ENCODE data around the gene XRCC4.

GRCh38 chr5:83048811-83049210 is 28.5 kb upstream of the XRCC4 start:
- TF ChIP-seq SRF (IDR thresholded peaks at IDR 0.05; ENCODE audit: low read depth) = no peak
- TF ChIP-seq MAX (IDR thresholded peaks at IDR 0.05) = no peak
- TF ChIP-seq POLR2AphosphoS5 (IDR thresholded peaks at IDR 0.05; ENCODE audit: low read depth, low read length) = no peak
- TF ChIP-seq POLR2A (IDR thresholded peaks at IDR 0.05; ENCODE audit: borderline replicate concordance, extremely low read depth, insufficient read depth, insufficient read length) = no peak
- TF ChIP-seq JUND (IDR thresholded peaks at IDR 0.05) = no peak
- TF ChIP-seq SP1 (IDR thresholded peaks at IDR 0.05; ENCODE audit: low read depth) = no peak
- no peak for TF ChIP-seq CTCF (IDR thresholded peaks at IDR 0.05 in 2 of 3, conservative IDR thresholded peaks at IDR 0.05 in 1 of 3; ENCODE audit: borderline replicate concordance in 1 of 3, insufficient read depth in 1 of 3, low read depth in 2 of 3, low read length in 2 of 3)
- no peak for TF ChIP-seq EZH2 (IDR thresholded peaks at IDR 0.05)
- TF ChIP-seq ELF1 (IDR thresholded peaks at IDR 0.05; ENCODE audit: borderline replicate concordance, low read depth) = no peak
- TF ChIP-seq REST (IDR thresholded peaks at IDR 0.05; ENCODE audit: low read depth) = no peak
- TF ChIP-seq RAD21 (IDR thresholded peaks at IDR 0.05; ENCODE audit: low read depth) = no peak
- TF ChIP-seq ZNF274 (IDR thresholded peaks at IDR 0.05; ENCODE audit: low read depth, low read length) = no peak
- no peak for TF ChIP-seq SIN3A (IDR thresholded peaks at IDR 0.05; ENCODE audit: low read depth)
- no peak for TF ChIP-seq YY1 (IDR thresholded peaks at IDR 0.05; ENCODE audit: extremely low read depth, insufficient replicate concordance, low read depth, low read length)
